PC-3 (cell line): ENCODE measurements around the gene BPIFB3. TPM values are rescaled to one million over a fixed set of nuclear protein-coding genes. Genes with fewer than 3 reads are reported as not detected.

Experiments used
- ATAC-seq: fragments of 200-7000 bp; cut with Tn5 transposase; 2 replicates; pipeline ENCODE4 v1.9.1; 2020; ENCODE audit warnings: mild to moderate bottlenecking, moderate library complexity
- BruUV-seq: library from RNA; stranded (reverse); fragments of 400-500 nt; replicated peaks from 2 replicates; lab custom pipeline; 2021; lab: Mats Ljungman, UMichigan
- CTCF ChIA-PET: fragments of 300-600 bp; sonication (Branson Sonifier 250); formaldehyde crosslinking; loops from one replicate; lab custom pipeline; 2022; ENCODE audit warnings: antibody characterized with exemption; lab: Charles Lee
- POLR2A ChIA-PET: fragments of 300-600 bp; sonication (Branson Sonifier 250); formaldehyde crosslinking; loops from one replicate; lab custom pipeline; 2022; ENCODE audit warnings: antibody characterized with exemption; ENCODE audit not compliant: unreplicated experiment; lab: Charles Lee
- DNase-seq: peaks from one replicate; pipeline ENCODE4 v3.0.0-alpha.2; 2015
- H2AFZ ChIP-seq: fragments of 300-600 bp; sonication (generic); 2 replicates; pipeline ENCODE4 v1.6.0; 2016; ENCODE audit warnings: antibody characterized with exemption, low read length
- H3F3A ChIP-seq: fragments of 300-600 bp; sonication (generic); one replicate; pipeline ENCODE4 v1.6.0; 2017; ENCODE audit warnings: antibody characterized with exemption, low read length, control low read depth, mild to moderate bottlenecking; ENCODE audit not compliant: unreplicated experiment
- H3K27ac ChIP-seq: fragments of 300-600 bp; sonication (generic); 2 replicates; pipeline ENCODE4 v1.5.1; 2016; ENCODE audit warnings: mild to moderate bottlenecking, low read length
- H3K27me3 ChIP-seq: fragments of 300-600 bp; sonication (generic); 2 replicates; pipeline ENCODE4 v1.6.1; 2016; ENCODE audit warnings: low read length, mixed read lengths
- H3K36me3 ChIP-seq: fragments of 300-600 bp; sonication (generic); 2 replicates; pipeline ENCODE4 v1.6.1; 2016; ENCODE audit warnings: low read depth, mixed run types, low read length, mixed read lengths
- H3K4me1 ChIP-seq: fragments of 300-600 bp; sonication (generic); 2 replicates; pipeline ENCODE4 v1.5.1; 2016; ENCODE audit warnings: low read length; ENCODE audit not compliant: insufficient read depth
- H3K4me2 ChIP-seq: fragments of 300-600 bp; sonication (generic); 2 replicates; pipeline ENCODE4 v1.6.0; 2016; ENCODE audit warnings: low read length
- H3K4me3 ChIP-seq: fragments of 300-600 bp; sonication (generic); 2 replicates; pipeline ENCODE4 v1.5.1; 2016; ENCODE audit warnings: mild to moderate bottlenecking, low read length, mixed read lengths
- H3K79me2 ChIP-seq: fragments of 300-600 bp; sonication (generic); 2 replicates; pipeline ENCODE4 v1.6.1; 2017; ENCODE audit warnings: low read length, mixed read lengths
- H3K9ac ChIP-seq: fragments of 300-600 bp; sonication (generic); 2 replicates; pipeline ENCODE4 v1.6.0; 2016; ENCODE audit warnings: mild to moderate bottlenecking, low read length
- H3K9me2 ChIP-seq: fragments of 300-600 bp; sonication (generic); replicated peaks from 2 replicates; pipeline ENCODE4 v1.6.1; 2016; ENCODE audit warnings: mixed run types, low read length, mixed read lengths
- H3K9me3 ChIP-seq: fragments of 300-600 bp; sonication (generic); 2 replicates; pipeline ENCODE4 v1.6.1; 2016; ENCODE audit warnings: low read length, mixed read lengths
- H4K20me1 ChIP-seq: fragments of 300-600 bp; sonication (generic); 2 replicates; pipeline ENCODE4 v1.6.1; 2016; ENCODE audit warnings: low read length, mixed read lengths
- CTCF ChIP-seq: fragments of 300-600 bp; sonication (generic); conservative IDR thresholded peaks from 2 replicates; pipeline ENCODE4 v1.5.1; 2017; ENCODE audit warnings: antibody characterized with exemption, low read depth, mild to moderate bottlenecking, low read length
- EZH2 ChIP-seq: fragments of 300-600 bp; sonication (generic); IDR thresholded peaks from one replicate; pipeline ENCODE4 v1.6.1; 2017; ENCODE audit warnings: antibody characterized with exemption, mild to moderate bottlenecking, low read length; ENCODE audit not compliant: unreplicated experiment
- EZH2phosphoT487 ChIP-seq: fragments of 300-600 bp; sonication (generic); IDR thresholded peaks from 2 replicates; pipeline ENCODE4 v1.6.1; 2018; ENCODE audit warnings: mild to moderate bottlenecking, antibody characterized with exemption, low read length, borderline replicate concordance
- intact Hi-C: fragments of 100-400 bp; cut with micrococcal nuclease; formaldehyde crosslinking; loops from 2 replicates; pipeline ENCODE4 v1.9.0; 2023
- total RNA-seq: library from RNA; depleted of rRNA; stranded (reverse); fragments of >200 nt; gene quantifications from 2 replicates; pipeline ENCODE4 v1.2.3, GENCODE V29; 2014

BPIFB3 gene
- total RNA-seq, 1 experiment from 2014 or later: not detected

- Histone ChIP-seq H4K20me1 (no peaks in the 10 kb centered on the region), H2AFZ (no peak overlapping the region), H3K4me3 (no peak overlapping the region), H3K27ac (no peak overlapping the region), H3F3A (no peaks in the 10 kb centered on the region), H3K9ac (no peak overlapping the region), H3K9me3 (no peaks in the 10 kb centered on the region), H3K27me3 (peaks cover 28% of the 10 kb centered on the region), H3K4me2 (no peak overlapping the region), H3K36me3 (no peaks in the 10 kb centered on the region), H3K4me1 (no peaks in the 10 kb centered on the region), H3K79me2 (no peaks in the 10 kb centered on the region), H3K9me2 (no peaks in the 10 kb centered on the region)
- TF ChIP-seq EZH2: no peak
- no peak for TF ChIP-seq CTCF
- no peak for TF ChIP-seq EZH2phosphoT487
- ChIA-PET CTCF (no interaction called here), POLR2A (no interaction called here)
- DNase-seq (no peak), ATAC-seq (no peak)
- intact Hi-C loops: no loop called here
- BruUV-seq: no TSS peak
Measured at GRCh38 chr20:33061658-33062028, 7.9 kb downstream of the BPIFB3 start.

GRCh38 chr20:33062105-33062824, 8.6 kb downstream of the BPIFB3 start:
- Histone ChIP-seq H2AFZ (no peak overlapping the region), H3F3A (no peaks in the 10 kb centered on the region), H3K79me2 (no peaks in the 10 kb centered on the region), H3K9me3 (no peaks in the 10 kb centered on the region), H3K9me2 (no peaks in the 10 kb centered on the region), H3K4me3 (no peak overlapping the region), H3K36me3 (no peaks in the 10 kb centered on the region), H3K4me1 (no peaks in the 10 kb centered on the region), H3K4me2 (no peak overlapping the region), H3K27ac (no peak overlapping the region), H3K9ac (no peak overlapping the region), H3K27me3 (peaks cover 28% of the 10 kb centered on the region), H4K20me1 (no peaks in the 10 kb centered on the region)
- no TSS peak for BruUV-seq
- no peak for TF ChIP-seq EZH2
- no peak for TF ChIP-seq CTCF
- TF ChIP-seq EZH2phosphoT487: no peak
- intact Hi-C loops: no loop called here
- ATAC-seq (no peak), DNase-seq (no peak)
- ChIA-PET CTCF (no interaction called here), POLR2A (no interaction called here)

GRCh38 chr20:33062825-33063149, 9.1 kb downstream of the BPIFB3 start:
- intact Hi-C loops: no loop called here
- no peak for ATAC-seq

More at GRCh38 chr20:33062825-33063149, 9.1 kb downstream of the BPIFB3 start:
- Histone ChIP-seq H3K27ac (no peak overlapping the region), H3K9ac (no peak overlapping the region), H3F3A (no peaks in the 10 kb centered on the region), H3K27me3 (peaks cover 28% of the 10 kb centered on the region), H3K9me2 (no peaks in the 10 kb centered on the region), H4K20me1 (no peaks in the 10 kb centered on the region), H2AFZ (no peak overlapping the region), H3K36me3 (no peaks in the 10 kb centered on the region), H3K9me3 (no peaks in the 10 kb centered on the region), H3K79me2 (no peaks in the 10 kb centered on the region), H3K4me2 (no peak overlapping the region), H3K4me1 (no peaks in the 10 kb centered on the region), H3K4me3 (no peak overlapping the region)
- no peak for DNase-seq
- CTCF ChIA-PET: no interaction called here
- no TSS peak for BruUV-seq
- POLR2A ChIA-PET: interaction anchor here (0.5 kb wide), 1 partner anchor 50 kb away, joined by 4 read pairs; no protein-coding TSS in a partner anchor
- TF ChIP-seq EZH2 (no peak), EZH2phosphoT487 (no peak)
